ENCODE data around the gene OR1C1. TPM values are rescaled to one million over a fixed set of nuclear protein-coding genes. Genes with fewer than 3 reads are reported as not detected.

OR1C1 gene
- total and polyA plus RNA-seq, 2 experiments from 2014 or later, result not detected

GRCh38 chr1:247749870-247750269 lies 10.5 kb downstream of the OR1C1 start:
- WGBS (ENCODE audit: low lambda C conversion rate, missing lambda C conversion rate), result 82% methylated on average over 1 of the region's 1 CpG
- Histone ChIP-seq H3K27me3 (no peaks in the 10 kb centered on the region), H3K4me1 (ENCODE audit: insufficient read depth) (no peaks in the 10 kb centered on the region), H3K9me3 (ENCODE audit: low read depth) (peaks cover 6% of the 10 kb centered on the region), H3K36me3 (replicated peaks; ENCODE audit: insufficient read depth, low read depth) (no peaks in the 10 kb centered on the region), H2AFZ (no peak overlapping the region), H3K27ac (no peak overlapping the region), H3K4me2 (no peak overlapping the region), H3K4me3 (no peak overlapping the region), H3K9me2 (replicated peaks; ENCODE audit: insufficient read depth) (no peaks in the 10 kb centered on the region), H3K79me2 (no peaks in the 10 kb centered on the region), H4K20me1 (ENCODE audit: insufficient read depth, poor library complexity, severe bottlenecking) (no peaks in the 10 kb centered on the region)
- no peak for DNase-seq (ENCODE audit: low spot score)
- TF ChIP-seq CTCF (IDR thresholded peaks at IDR 0.05; ENCODE audit: poor library complexity), result no peak
- no peak for TF ChIP-seq EZH2phosphoT487 (IDR thresholded peaks at IDR 0.05; ENCODE audit: low read depth, severe bottlenecking, unreplicated experiment)
- TF ChIP-seq EZH2 (IDR thresholded peaks at IDR 0.05; ENCODE audit: borderline replicate concordance), result no peak

- Histone ChIP-seq H3K9me3 (ENCODE audit: low read depth) (peaks cover 6% of the 10 kb centered on the region), H3K79me2 (no peaks in the 10 kb centered on the region), H3K9me2 (replicated peaks; ENCODE audit: insufficient read depth) (no peaks in the 10 kb centered on the region), H2AFZ (no peak within 1 kb of the TSS), H3K36me3 (replicated peaks; ENCODE audit: insufficient read depth, low read depth) (no peaks in the 10 kb centered on the region), H3K4me3 (no peak within 1 kb of the TSS), H3K27ac (no peak within 1 kb of the TSS), H3K27me3 (no peaks in the 10 kb centered on the region), H3K4me1 (ENCODE audit: insufficient read depth) (no peaks in the 10 kb centered on the region), H3K4me2 (no peak within 1 kb of the TSS), H4K20me1 (ENCODE audit: insufficient read depth, poor library complexity, severe bottlenecking) (no peaks in the 10 kb centered on the region)
- DNase-seq (ENCODE audit: low spot score), result no peak
- 83% methylated on average over 2 of the region's 2 CpGs for WGBS (ENCODE audit: low lambda C conversion rate, missing lambda C conversion rate)
- no peak for TF ChIP-seq EZH2phosphoT487 (IDR thresholded peaks at IDR 0.05; ENCODE audit: low read depth, severe bottlenecking, unreplicated experiment)
- no peak for TF ChIP-seq EZH2 (IDR thresholded peaks at IDR 0.05; ENCODE audit: borderline replicate concordance)
- no peak for TF ChIP-seq CTCF (IDR thresholded peaks at IDR 0.05; ENCODE audit: poor library complexity)
Measured at GRCh38 chr1:247748041-247748440, 12.3 kb downstream of the OR1C1 start, which contains the start of gene OR14A2. Gene OR14A2, minus strand, starts transcription at chr1:247748141.

GRCh38 chr1:247747616-247748015 lies 12.7 kb downstream of the OR1C1 start:
- Histone ChIP-seq H3K9me3 (ENCODE audit: low read depth) (peaks cover 6% of the 10 kb centered on the region), H3K36me3 (replicated peaks; ENCODE audit: insufficient read depth, low read depth) (no peaks in the 10 kb centered on the region), H3K4me1 (ENCODE audit: insufficient read depth) (no peaks in the 10 kb centered on the region), H3K27me3 (no peaks in the 10 kb centered on the region), H3K4me3 (no peak overlapping the region), H3K9me2 (replicated peaks; ENCODE audit: insufficient read depth) (no peaks in the 10 kb centered on the region), H4K20me1 (ENCODE audit: insufficient read depth, poor library complexity, severe bottlenecking) (no peaks in the 10 kb centered on the region), H3K27ac (no peak overlapping the region), H3K79me2 (no peaks in the 10 kb centered on the region), H3K4me2 (no peak overlapping the region), H2AFZ (no peak overlapping the region)
- 83% methylated on average over 7 of the region's 7 CpGs for WGBS (ENCODE audit: low lambda C conversion rate, missing lambda C conversion rate)
- TF ChIP-seq EZH2 (IDR thresholded peaks at IDR 0.05; ENCODE audit: borderline replicate concordance) (no peak), CTCF (IDR thresholded peaks at IDR 0.05; ENCODE audit: poor library complexity) (no peak), EZH2phosphoT487 (IDR thresholded peaks at IDR 0.05; ENCODE audit: low read depth, severe bottlenecking, unreplicated experiment) (no peak)
- no peak for DNase-seq (ENCODE audit: low spot score)

Measured in hepatocyte (in vitro differentiated cells).